Measurements from ENCODE around the gene MPP4.

DNA sequence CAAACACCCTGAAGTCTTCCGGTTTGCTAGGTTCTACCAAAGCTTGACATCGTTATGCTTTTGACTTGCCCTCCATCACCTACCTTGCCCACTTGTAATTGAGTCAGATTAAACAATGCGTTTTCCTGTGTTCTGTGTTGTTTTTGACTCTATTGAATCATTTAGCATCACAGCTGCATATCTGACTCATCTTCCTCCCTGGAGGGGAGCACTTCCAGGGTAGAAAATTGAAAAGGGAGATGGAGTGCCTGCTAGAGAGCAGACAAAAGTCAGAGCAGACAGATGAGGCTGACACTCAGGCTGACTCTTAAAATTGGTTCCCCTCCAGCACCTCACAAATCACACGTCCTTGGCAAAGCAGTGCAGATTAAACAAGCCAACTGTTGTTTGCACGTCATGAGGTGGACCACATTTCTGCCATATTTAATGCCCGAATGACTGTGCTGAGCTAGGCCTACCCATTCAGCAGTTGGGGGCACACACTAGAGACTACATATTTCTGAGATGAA lies 2.2 kb downstream of the MPP4 start:
- TF ChIP-seq, protein P1, sequence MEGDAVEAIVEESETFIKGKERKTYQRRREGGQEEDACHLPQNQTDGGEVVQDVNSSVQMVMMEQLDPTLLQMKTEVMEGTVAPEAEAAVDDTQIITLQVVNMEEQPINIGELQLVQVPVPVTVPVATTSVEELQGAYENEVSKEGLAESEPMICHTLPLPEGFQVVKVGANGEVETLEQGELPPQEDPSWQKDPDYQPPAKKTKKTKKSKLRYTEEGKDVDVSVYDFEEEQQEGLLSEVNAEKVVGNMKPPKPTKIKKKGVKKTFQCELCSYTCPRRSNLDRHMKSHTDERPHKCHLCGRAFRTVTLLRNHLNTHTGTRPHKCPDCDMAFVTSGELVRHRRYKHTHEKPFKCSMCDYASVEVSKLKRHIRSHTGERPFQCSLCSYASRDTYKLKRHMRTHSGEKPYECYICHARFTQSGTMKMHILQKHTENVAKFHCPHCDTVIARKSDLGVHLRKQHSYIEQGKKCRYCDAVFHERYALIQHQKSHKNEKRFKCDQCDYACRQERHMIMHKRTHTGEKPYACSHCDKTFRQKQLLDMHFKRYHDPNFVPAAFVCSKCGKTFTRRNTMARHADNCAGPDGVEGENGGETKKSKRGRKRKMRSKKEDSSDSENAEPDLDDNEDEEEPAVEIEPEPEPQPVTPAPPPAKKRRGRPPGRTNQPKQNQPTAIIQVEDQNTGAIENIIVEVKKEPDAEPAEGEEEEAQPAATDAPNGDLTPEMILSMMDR (IDR thresholded peaks at IDR 0.05; ENCODE audit: insufficient read depth, low read length, poor library complexity, severe bottlenecking) = no peak
- TF ChIP-seq EZH2phosphoT487 (conservative IDR thresholded peaks at IDR 0.05; ENCODE audit: low read length) = no peak
